Neuronal stem cell (in vitro differentiated cells): ENCODE data around the gene POLRMT.

Source experiments
- DNase-seq: peaks from one replicate; pipeline ENCODE4 v3.0.0-alpha.2; 2013; ENCODE audit warnings: low spot score
- H2AFZ ChIP-seq: one replicate; pipeline ENCODE4 v1.6.1; 2013; ENCODE audit warnings: mild to moderate bottlenecking, low read length, inconsistent platforms
- H2AK5ac ChIP-seq: 2 replicates; pipeline ENCODE4 v1.6.1; 2013; ENCODE audit warnings: low read depth, mild to moderate bottlenecking, inconsistent platforms, low read length, moderate library complexity, mixed read lengths
- H2BK120ac ChIP-seq: 2 replicates; pipeline ENCODE4 v1.6.1; 2013; ENCODE audit warnings: low read depth, mild to moderate bottlenecking, inconsistent platforms, low read length, moderate library complexity, mixed read lengths
- H2BK12ac ChIP-seq: one replicate; pipeline ENCODE4 v1.6.1; 2013; ENCODE audit warnings: low read length, inconsistent platforms
- H2BK15ac ChIP-seq: 2 replicates; pipeline ENCODE4 v1.6.1; 2013; ENCODE audit warnings: mild to moderate bottlenecking, low read length, inconsistent platforms, mixed read lengths
- H2BK5ac ChIP-seq: one replicate; pipeline ENCODE4 v1.6.1; 2013; ENCODE audit warnings: inconsistent platforms, mild to moderate bottlenecking, low read length, moderate library complexity
- H3K14ac ChIP-seq: one replicate; pipeline ENCODE4 v1.6.1; 2013; ENCODE audit warnings: low read length, inconsistent platforms
- H3K18ac ChIP-seq: 2 replicates; pipeline ENCODE4 v1.6.1; 2013; ENCODE audit warnings: low read length, inconsistent platforms
- H3K23ac ChIP-seq: 2 replicates; pipeline ENCODE4 v1.6.1; 2013; ENCODE audit warnings: low read depth, mild to moderate bottlenecking, mixed read lengths, low read length, inconsistent platforms; ENCODE audit not compliant: poor library complexity
- H3K27ac ChIP-seq: replicated peaks from 3 replicates; pipeline ENCODE4 v1.5.1; 2013; ENCODE audit warnings: low read length, inconsistent platforms
- H3K27me3 ChIP-seq, 3 experiments: 2 replicates each; pipeline ENCODE4 v1.6.1; 2013; ENCODE audit warnings: low read length in 3 of 3, mild to moderate bottlenecking in 2 of 3, inconsistent platforms in 1 of 3, low read depth in 1 of 3, mixed read lengths in 1 of 3, moderate library complexity in 1 of 3; ENCODE audit not compliant: control insufficient read depth in 3 of 3, insufficient read depth in 3 of 3
- H3K36me3 ChIP-seq, 2 donors: replicated peaks in 1 of 2; 2 replicates each; pipeline ENCODE4 v1.6.1; 2013; ENCODE audit warnings: low read length in 2 of 2; ENCODE audit not compliant: control insufficient read depth in 2 of 2, insufficient read depth in 2 of 2
- H3K4ac ChIP-seq: 2 replicates; pipeline ENCODE4 v1.6.1; 2013; ENCODE audit warnings: inconsistent platforms, mild to moderate bottlenecking, low read length, moderate library complexity
- H3K4me1 ChIP-seq, 2 donors: 1 replicate in 1 of 2; 2 replicates in 1 of 2; pipeline ENCODE4 v1.6.1; 2013; ENCODE audit warnings: low read length in 2 of 2, low read depth in 1 of 2; ENCODE audit not compliant: control insufficient read depth in 2 of 2, insufficient read depth in 1 of 2
- H3K4me2 ChIP-seq: one replicate; pipeline ENCODE4 v1.6.1; 2013; ENCODE audit warnings: mild to moderate bottlenecking, low read length, inconsistent platforms; ENCODE audit not compliant: insufficient read depth, poor library complexity, severe bottlenecking
- H3K4me3 ChIP-seq, 2 donors: 2 replicates each; pipeline ENCODE4 v1.5.1; 2013; ENCODE audit warnings: low read length in 2 of 2, mild to moderate bottlenecking in 2 of 2, inconsistent platforms in 1 of 2, moderate library complexity in 1 of 2
- H3K79me1 ChIP-seq: one replicate; pipeline ENCODE4 v1.6.1; 2013; ENCODE audit warnings: low read depth, mild to moderate bottlenecking, inconsistent platforms, low read length, moderate library complexity
- H3K9ac ChIP-seq: one replicate; pipeline ENCODE4 v1.6.1; 2013; ENCODE audit warnings: mild to moderate bottlenecking, low read depth, low read length, inconsistent platforms; ENCODE audit not compliant: poor library complexity
- H3K9me3 ChIP-seq, 2 donors: replicated peaks in 1 of 2; 2 replicates each; pipeline versions ENCODE3 to v1.6.1; 2013; ENCODE audit warnings: low read length in 2 of 2, mild to moderate bottlenecking in 2 of 2, inconsistent platforms in 1 of 2, low read depth in 1 of 2, mixed read lengths in 1 of 2, moderate library complexity in 1 of 2; ENCODE audit not compliant: control insufficient read depth in 2 of 2, insufficient read depth in 1 of 2
- H4K8ac ChIP-seq: one replicate; pipeline ENCODE4 v1.6.1; 2013; ENCODE audit warnings: low read depth, mild to moderate bottlenecking, inconsistent platforms, low read length, moderate library complexity
- H4K91ac ChIP-seq: one replicate; pipeline ENCODE4 v1.6.1; 2013; ENCODE audit warnings: low read length, low read depth, mild to moderate bottlenecking, inconsistent platforms; ENCODE audit not compliant: poor library complexity
- WGBS, 2 donors: extraction: QIAGEN DNeasy Blood & Tissue Kit; methylation state at CpG; one replicate each; pipeline ENCODE4 v1.1.7; 2013; ENCODE audit warnings: missing lambda C conversion rate in 2 of 2, mixed read lengths in 1 of 2; ENCODE audit not compliant: insufficient read length in 2 of 2, insufficient replicate concordance in 1 of 2; ENCODE audit errors: extremely low coverage in 2 of 2; 5-methylcytosine and 5-hydroxymethylcytosine counted together

The POLRMT gene

GRCh38 chr19:651991-652390, 18.7 kb upstream of the POLRMT start:
- Histone ChIP-seq H3K23ac (no peak overlapping the region), H3K18ac (no peak overlapping the region), H2BK5ac (no peak overlapping the region), H3K79me1 (peaks cover 42% of the 10 kb centered on the region), H3K9ac (peak overlapping the region; percentile 44), H3K14ac (no peak overlapping the region), H3K9me3 (no peaks in the 10 kb centered on the region), H3K4ac (no peak overlapping the region), H4K91ac (no peak overlapping the region), H3K27ac (no peak overlapping the region), H2BK120ac (no peak overlapping the region), H3K4me1 (no peaks in the 10 kb centered on the region), H2AFZ (no peak overlapping the region), H3K4me2 (no peak overlapping the region), H4K8ac (no peak overlapping the region), H3K36me3 (peaks cover 11 to 71% of the 10 kb centered on the region in 2 donors), H3K4me3 (no peak overlapping the region), H2AK5ac (no peak overlapping the region), H2BK12ac (no peak overlapping the region), H2BK15ac (no peak overlapping the region), H3K27me3 (no peaks in the 10 kb centered on the region)
- DNase-seq: no peak
- no CpG with 5 or more reads among the region's 24 CpGs for WGBS, 2 donors

- H4K91ac ChIP-seq: no peak overlapping the region
- no peak overlapping the region for H2BK12ac ChIP-seq
- H2AFZ ChIP-seq: no peak overlapping the region
- DNase-seq: no peak
- no peaks in the 10 kb centered on the region for H3K4me1 ChIP-seq
- no peak overlapping the region for H2BK15ac ChIP-seq
- H3K18ac ChIP-seq: no peak overlapping the region
- no CpG with 5 or more reads among the region's 58 CpGs for WGBS, 2 donors
- no peak overlapping the region for H3K4ac ChIP-seq
- H3K4me3 ChIP-seq: no peak overlapping the region
- H3K36me3 ChIP-seq: peaks cover 15 to 77% of the 10 kb centered on the region in 2 donors
- H3K9ac ChIP-seq: no peak overlapping the region
- H4K8ac ChIP-seq: no peak overlapping the region
- H3K9me3 ChIP-seq: no peaks in the 10 kb centered on the region
- no peak overlapping the region for H2BK5ac ChIP-seq
- H3K4me2 ChIP-seq: no peak overlapping the region
- H3K14ac ChIP-seq: no peak overlapping the region
- peaks cover 39% of the 10 kb centered on the region for H3K79me1 ChIP-seq
- no peak overlapping the region for H2BK120ac ChIP-seq
- no peak overlapping the region for H3K23ac ChIP-seq
- H3K27me3 ChIP-seq: no peaks in the 10 kb centered on the region
- H3K27ac ChIP-seq: no peak overlapping the region
- no peak overlapping the region for H2AK5ac ChIP-seq
These were observed 17.9 kb upstream of the POLRMT start for GRCh38 chr19:651114-651818.

- Histone ChIP-seq H2BK5ac (no peak overlapping the region), H3K36me3 (peaks cover 16 to 77% of the 10 kb centered on the region in 2 donors), H4K8ac (no peak overlapping the region), H3K4me3 (no peak overlapping the region), H3K27me3 (no peaks in the 10 kb centered on the region), H3K79me1 (peaks cover 33% of the 10 kb centered on the region), H4K91ac (no peak overlapping the region), H2AK5ac (no peak overlapping the region), H3K4me2 (no peak overlapping the region), H2BK120ac (no peak overlapping the region), H2BK15ac (no peak overlapping the region), H3K18ac (no peak overlapping the region), H2BK12ac (no peak overlapping the region), H3K4ac (no peak overlapping the region), H3K9me3 (no peaks in the 10 kb centered on the region), H3K27ac (no peak overlapping the region), H3K23ac (no peak overlapping the region), H3K9ac (no peak overlapping the region), H2AFZ (no peak overlapping the region), H3K14ac (no peak overlapping the region), H3K4me1 (no peaks in the 10 kb centered on the region)
- DNase-seq: no peak
- no CpG with 5 or more reads among the region's 11 CpGs for WGBS, 2 donors
These were observed 16.8 kb upstream of the POLRMT start for GRCh38 chr19:650121-650520.

GRCh38 chr19:648904-649801, 15.8 kb upstream of the POLRMT start:
- Histone ChIP-seq H2AFZ (no peak overlapping the region), H3K79me1 (peaks cover 30% of the 10 kb centered on the region), H4K8ac (no peak overlapping the region), H3K18ac (no peak overlapping the region), H3K4me1 (no peaks in the 10 kb centered on the region), H3K27ac (no peak overlapping the region), H3K9ac (peak overlapping the region; percentile 30), H3K36me3 (peaks cover 16 to 74% of the 10 kb centered on the region in 2 donors), H2BK15ac (no peak overlapping the region), H3K9me3 (no peaks in the 10 kb centered on the region), H2BK120ac (no peak overlapping the region), H3K4me3 (no peak overlapping the region), H3K14ac (no peak overlapping the region), H2AK5ac (no peak overlapping the region), H3K4me2 (no peak overlapping the region), H4K91ac (no peak overlapping the region), H3K27me3 (no peaks in the 10 kb centered on the region), H2BK5ac (peak overlapping the region; percentile 53), H2BK12ac (no peak overlapping the region), H3K23ac (no peak overlapping the region), H3K4ac (no peak overlapping the region)
- no peak for DNase-seq
- no CpG with 5 or more reads among the region's 53 CpGs for WGBS, 2 donors
